ENCODE results near the gene ZNF358. TPM values are rescaled to one million over a fixed set of nuclear protein-coding genes. Genes with fewer than 3 reads are reported as not detected.

Gene ZNF358
- total RNA-seq, 1 experiment from 2014 or later = 30.2 TPM

GRCh38 chr19:7500811-7501450 lies 15.0 kb upstream of the ZNF358 start:
- no TSS peak for BruUV-seq (replicated peaks)
- DNase-seq (ENCODE audit: low read depth, low spot score) (no peak), ATAC-seq (peak; percentile 90)
- no peak for TF ChIP-seq REST (IDR thresholded peaks at IDR 0.05; ENCODE audit: insufficient read depth in 1 of 2, low read depth in 2 of 2, low read length in 1 of 2)
- TF ChIP-seq SIN3A (IDR thresholded peaks at IDR 0.05; ENCODE audit: borderline replicate concordance, insufficient read depth, low read depth, low read length) = no peak
- no peak for TF ChIP-seq CTCF (IDR thresholded peaks at IDR 0.05)
- TF ChIP-seq POLR2AphosphoS5 (IDR thresholded peaks at IDR 0.05; ENCODE audit: low read depth, low read length) = no peak
- no peak for TF ChIP-seq TCF7L2 (IDR thresholded peaks at IDR 0.05; ENCODE audit: low read depth, low read length)
- Histone ChIP-seq H3K27ac (ENCODE audit: low read length) (0 out of 2 replicates have a peak overlapping the region, but pooled peaks have one; percentile 39), H3K4me3 (ENCODE audit: low read depth in 2 of 2, low read length in 2 of 2) (peak overlapping the region; percentile 43 to 45), H3K9me3 (ENCODE audit: control insufficient read depth, insufficient read depth, low read depth, low read length) (no peaks in the 10 kb centered on the region), H3K4me1 (ENCODE audit: control insufficient read depth, insufficient read depth, low read length) (no peaks in the 10 kb centered on the region), H3K36me3 (ENCODE audit: control insufficient read depth, insufficient read depth, low read length) (no peaks in the 10 kb centered on the region), H3K27me3 (ENCODE audit: control insufficient read depth, insufficient read depth, low read length) (no peaks in the 10 kb centered on the region)
- ChIA-PET CTCF (no interaction called here), POLR2A (no interaction called here)
- in situ Hi-C loops (cut with HindIII; ENCODE audit: low pct_unique_long_range_greater_than_20kb, low sequenced_read_pairs) (no loop called here), intact Hi-C loops (cut with micrococcal nuclease; ENCODE audit: unreplicated experiment) (no loop called here)

- no peak overlapping the region for H3K4me3 ChIP-seq (ENCODE audit: low read depth in 2 of 2, low read length in 2 of 2)
- ChIA-PET CTCF (no interaction called here), POLR2A (no interaction called here)
- no TSS peak for BruUV-seq (replicated peaks)
- no peak for ATAC-seq
- H3K27me3 ChIP-seq (ENCODE audit: control insufficient read depth, insufficient read depth, low read length) = no peaks in the 10 kb centered on the region
- no peaks in the 10 kb centered on the region for H3K9me3 ChIP-seq (ENCODE audit: control insufficient read depth, insufficient read depth, low read depth, low read length)
- TF ChIP-seq TCF7L2 (IDR thresholded peaks at IDR 0.05; ENCODE audit: low read depth, low read length) = no peak
- no peak for TF ChIP-seq SIN3A (IDR thresholded peaks at IDR 0.05; ENCODE audit: borderline replicate concordance, insufficient read depth, low read depth, low read length)
- no peak for TF ChIP-seq CTCF (IDR thresholded peaks at IDR 0.05)
- TF ChIP-seq POLR2AphosphoS5 (IDR thresholded peaks at IDR 0.05; ENCODE audit: low read depth, low read length) = no peak
- no peaks in the 10 kb centered on the region for H3K36me3 ChIP-seq (ENCODE audit: control insufficient read depth, insufficient read depth, low read length)
- H3K4me1 ChIP-seq (ENCODE audit: control insufficient read depth, insufficient read depth, low read length) = no peaks in the 10 kb centered on the region
- H3K27ac ChIP-seq (ENCODE audit: low read length) = no peak overlapping the region
- DNase-seq (ENCODE audit: low read depth, low spot score) = no peak
- in situ Hi-C loops (cut with HindIII; ENCODE audit: low pct_unique_long_range_greater_than_20kb, low sequenced_read_pairs) (no loop called here), intact Hi-C loops (cut with micrococcal nuclease; ENCODE audit: unreplicated experiment) (no loop called here)
These were observed 13.4 kb upstream of the ZNF358 start for GRCh38 chr19:7502552-7502951.

All from Panc1 (cell line).